GM04504 (cell line): ENCODE results near the gene TRAF7.
A peak's percentile ranks its signal among the peaks of the same experiment; 100 is the strongest.
"Not testable (repeated sequence)": the region's sequence is repeated elsewhere in the genome, so short reads cannot be mapped to it uniquely, and the experiment has no call there.

Experiments used
- DNase-seq: peaks from one replicate; pipeline ENCODE4 v3.0.0-alpha.2; 2012; ENCODE audit warnings: low read depth

TRAF7 gene

DNA sequence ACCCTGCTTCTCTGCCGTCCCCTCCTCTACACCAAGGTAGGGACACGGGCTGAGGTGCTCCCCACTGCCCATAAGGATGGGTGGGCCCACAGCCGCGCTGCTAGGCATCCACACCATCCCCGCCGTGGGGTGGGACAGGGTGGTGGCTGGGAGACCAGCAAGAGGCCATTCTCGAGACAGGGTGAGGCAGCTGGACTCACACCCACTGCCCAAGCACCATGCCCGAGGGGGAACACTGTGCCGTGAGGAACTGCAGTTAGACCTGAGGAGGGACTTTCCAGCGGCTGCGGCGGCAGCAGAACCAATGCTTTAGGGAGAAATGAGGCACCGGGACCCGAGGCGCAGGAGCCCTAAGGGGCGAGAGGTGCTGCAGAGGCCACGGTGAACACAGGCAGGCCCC is 33.2 kb upstream of the TRAF7 start:
- DNase-seq, result no peak

GRCh38 chr16:2122934-2123683 is 32.5 kb upstream of the TRAF7 start:
- DNase-seq, result not testable (repeated sequence)

GRCh38 chr16:2123706-2124376 is 31.7 kb upstream of the TRAF7 start:
- not testable (repeated sequence) for DNase-seq

DNA sequence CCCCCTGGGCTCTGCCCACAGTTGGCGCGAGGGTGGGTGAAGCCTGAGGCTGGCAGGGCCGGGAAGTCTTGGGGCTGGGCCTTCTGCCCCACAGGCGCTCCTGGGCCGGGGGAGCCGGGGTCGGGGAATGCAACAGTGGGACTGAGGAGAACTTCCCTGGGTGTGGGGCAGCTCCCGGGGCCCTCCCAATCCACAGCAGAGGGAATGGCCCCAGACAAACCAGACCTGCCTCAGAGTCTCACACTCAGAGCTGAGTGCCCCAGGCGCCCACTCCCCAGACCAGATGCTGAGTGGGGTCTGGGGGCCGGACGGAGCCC is 31.2 kb upstream of the TRAF7 start:
- DNase-seq, result not testable (repeated sequence)

- DNase-seq, result not testable (repeated sequence)
Measured at GRCh38 chr16:2124694-2125444, 30.7 kb upstream of the TRAF7 start.

DNA sequence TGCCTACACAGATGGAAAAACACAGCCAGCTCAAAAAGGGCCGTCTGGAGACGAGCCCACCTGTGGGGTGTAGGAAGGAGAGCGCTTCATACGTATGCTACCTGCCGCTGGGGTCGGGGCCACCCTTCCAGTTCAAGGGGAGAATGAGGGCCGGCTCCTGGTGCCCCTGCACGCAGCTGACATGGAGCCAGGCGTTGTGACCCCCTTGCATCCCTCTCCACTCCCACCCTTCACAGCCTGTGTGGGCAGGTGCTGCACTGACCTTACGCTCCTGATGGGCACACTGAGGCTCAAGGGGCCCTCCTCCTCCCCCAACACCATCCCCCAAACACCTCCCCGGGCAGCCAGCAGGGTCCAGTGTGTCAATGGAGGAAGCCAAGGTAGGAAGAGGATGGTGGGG is 30.0 kb upstream of the TRAF7 start:
- not testable (repeated sequence) for DNase-seq

DNA sequence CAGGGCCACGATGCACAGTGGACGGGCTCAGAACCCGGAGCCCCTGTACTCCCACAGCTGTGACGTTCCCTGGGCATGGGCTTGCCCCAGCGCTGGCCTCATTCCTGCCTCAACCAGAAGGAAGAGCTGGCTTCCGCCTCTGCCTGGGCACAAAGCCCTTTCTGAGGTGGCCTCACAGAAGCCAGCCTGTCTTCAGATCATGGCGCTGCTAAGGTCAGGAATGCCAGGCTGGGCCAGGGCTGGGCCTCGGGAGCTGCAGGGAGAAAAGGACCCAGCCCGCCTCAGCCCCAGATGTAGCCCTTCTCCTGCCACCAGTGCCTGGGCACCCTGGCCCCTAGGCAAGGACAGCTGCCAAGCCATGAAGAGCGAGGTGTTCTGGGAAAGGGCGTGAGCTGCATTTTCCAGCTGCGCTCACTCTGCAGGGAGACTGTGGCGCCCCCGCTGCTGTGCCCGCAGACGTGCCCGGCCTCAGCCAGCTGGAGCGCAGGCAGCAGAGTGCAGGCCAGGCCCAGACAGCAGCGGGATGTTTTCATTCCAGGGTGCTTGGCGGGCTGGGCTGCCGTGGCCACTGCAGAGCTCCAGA is 29.3 kb upstream of the TRAF7 start:
- DNase-seq, result not testable (repeated sequence)

- DNase-seq, result not testable (repeated sequence)
Measured at GRCh38 chr16:2126928-2127556, 28.5 kb upstream of the TRAF7 start.

- not testable (repeated sequence) for DNase-seq
Measured at GRCh38 chr16:2127630-2128280, 27.8 kb upstream of the TRAF7 start.

- peak; percentile 78 for DNase-seq
Measured at GRCh38 chr16:2129251-2129650, 26.3 kb upstream of the TRAF7 start.

DNA sequence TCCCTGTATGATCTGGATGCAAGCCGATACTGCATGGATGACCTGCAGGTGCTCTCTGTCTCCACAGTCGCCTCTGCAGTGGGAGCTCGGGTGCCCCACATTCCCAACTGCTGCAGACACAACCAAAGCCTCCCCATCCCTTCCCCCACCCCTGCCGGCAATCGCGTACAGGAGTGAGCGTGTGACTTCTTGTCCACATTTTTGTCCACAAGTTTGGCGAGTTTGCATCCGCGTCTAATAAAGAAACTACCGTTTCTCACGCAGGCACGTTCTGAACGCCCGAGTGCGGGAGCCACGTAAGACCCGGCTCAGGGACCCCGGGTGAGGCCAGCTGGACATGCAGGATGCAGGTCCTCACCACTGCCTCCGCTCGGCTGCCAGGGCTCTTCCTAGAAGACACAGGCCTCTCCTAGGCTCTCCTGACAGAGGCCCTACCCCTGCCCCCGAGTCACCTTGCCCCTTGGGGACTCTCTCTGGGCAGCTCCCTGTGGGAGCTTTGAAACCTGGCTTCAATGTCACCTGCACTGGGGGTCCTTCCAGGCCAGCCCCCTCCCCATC is 25.6 kb upstream of the TRAF7 start:
- not testable (repeated sequence) for DNase-seq

- DNase-seq, result not testable (repeated sequence)
Measured at GRCh38 chr16:2133797-2134196, 21.8 kb upstream of the TRAF7 start.

DNA sequence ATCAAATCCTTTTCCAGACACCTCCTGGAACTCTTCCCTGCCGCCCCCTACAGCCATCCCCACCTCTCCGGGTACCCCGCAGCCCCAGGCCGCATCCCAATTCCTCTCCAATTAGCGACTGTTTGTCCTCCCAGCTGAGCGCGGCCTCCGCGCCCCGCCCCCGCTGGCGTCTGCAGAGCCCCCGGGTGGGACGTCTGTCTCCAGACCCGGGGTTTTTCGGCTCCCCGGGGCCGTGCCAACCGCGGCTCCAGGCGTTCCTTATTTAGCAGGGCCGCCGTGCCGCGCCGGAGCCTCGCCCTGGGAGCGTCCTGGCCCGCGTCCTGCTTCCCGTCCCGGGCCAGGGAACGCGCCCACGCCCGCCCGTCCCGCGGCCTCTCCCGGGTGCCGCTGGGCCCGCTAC is 20.5 kb upstream of the TRAF7 start:
- not testable (repeated sequence) for DNase-seq

DNA sequence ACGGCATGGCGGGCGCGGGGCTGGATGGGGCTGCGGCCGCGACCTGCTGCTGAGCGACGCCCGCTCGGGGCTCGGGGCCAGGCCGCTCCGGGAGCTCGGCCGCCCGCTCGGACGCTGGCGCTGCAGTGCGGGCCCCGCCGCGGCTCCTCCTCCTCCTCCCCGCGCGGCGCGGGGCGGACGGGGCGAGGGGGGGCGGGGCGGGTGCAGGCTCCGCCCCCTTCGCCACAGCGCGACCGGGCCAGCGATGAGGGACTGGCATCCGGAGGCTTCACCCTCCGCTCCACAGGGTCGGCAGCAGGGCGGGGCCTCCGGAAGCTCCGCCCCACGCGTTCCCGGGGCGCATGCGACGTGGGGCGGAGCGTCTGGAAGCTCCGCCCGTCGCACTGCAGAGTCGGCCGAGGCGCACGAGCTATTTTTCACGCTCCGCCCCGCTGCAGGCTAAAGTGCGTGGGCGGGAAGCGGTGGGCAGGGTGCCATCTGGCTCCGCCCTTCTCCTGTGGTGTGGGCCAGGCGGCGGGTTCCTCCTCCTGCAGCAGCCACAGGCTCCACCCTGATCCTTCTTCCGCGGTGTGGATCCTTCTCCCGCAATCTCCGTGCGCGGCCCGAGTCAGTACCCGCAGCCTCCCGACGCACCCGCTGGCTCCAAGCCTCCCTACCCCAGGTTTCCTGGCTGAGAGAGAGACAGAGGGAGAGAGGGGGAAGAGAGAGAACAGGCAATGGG is 19.7 kb upstream of the TRAF7 start, which contains the start of gene PKD1:
Gene PKD1 (minus strand): TSS at position 129 of the 721 bp plus-strand sequence. CDS start 209 bp downstream, outside the sequence.
- DNase-seq, result peak; percentile 89

- DNase-seq, result no peak
Measured at GRCh38 chr16:2142942-2143877, 12.4 kb upstream of the TRAF7 start.

GRCh38 chr16:2143878-2144485 is 11.6 kb upstream of the TRAF7 start:
- DNase-seq, result no peak

- DNase-seq, result no peak
Measured at GRCh38 chr16:2145843-2146242, 9.7 kb upstream of the TRAF7 start.

DNA sequence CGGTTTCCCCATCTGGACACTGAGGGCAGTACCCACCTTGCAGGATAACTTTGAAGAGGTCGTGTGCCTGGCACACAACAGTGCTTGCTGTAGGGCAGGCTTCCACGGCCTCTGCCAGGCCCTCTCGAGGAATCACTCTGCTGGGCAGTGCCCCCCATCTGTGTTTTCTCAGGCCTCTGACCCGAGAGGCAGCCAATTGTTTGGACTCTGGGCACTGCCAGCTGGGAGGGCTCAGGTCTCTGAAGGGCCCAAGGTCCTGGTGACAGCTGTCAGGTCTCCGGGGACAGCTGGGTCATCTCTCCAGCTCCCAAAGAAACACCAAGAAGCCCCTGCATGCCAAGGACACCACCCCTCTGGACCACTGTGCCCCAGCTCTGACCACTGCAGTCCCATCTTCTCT is 8.2 kb upstream of the TRAF7 start:
- no peak for DNase-seq
